Erythroblast (primary cell): ENCODE data around the gene ACVRL1.

Source experiments
- GATA1 ChIP-seq: IDR thresholded peaks from 2 replicates; pipeline ENCODE4 v1.6.1; 2011; ENCODE audit warnings: low read depth, mild to moderate bottlenecking, control low read depth, low read length, moderate library complexity
- POLR2A ChIP-seq: IDR thresholded peaks from 2 replicates; pipeline ENCODE4 v1.6.1; 2011; ENCODE audit warnings: mild to moderate bottlenecking, low read length

GRCh38 chr12:51864833-51865670, 42.3 kb upstream of the ACVRL1 start:
- TF ChIP-seq POLR2A (no peak), GATA1 (no peak)
